PFSK-1 (cell line): ENCODE results near the gene CPAMD8.

Experiments
- FOXP2 ChIP-seq: optimal IDR thresholded peaks from 2 replicates; pipeline ENCODE3; 2011; ENCODE audit warnings: borderline replicate concordance, control low read depth, inconsistent platforms; ENCODE audit not compliant: insufficient read depth; ENCODE audit errors: extremely low read length, extremely low read depth
- POLR2AphosphoS5 ChIP-seq: IDR thresholded peaks from 2 replicates; pipeline ENCODE4 v1.6.1; 2012; ENCODE audit warnings: low read depth, mild to moderate bottlenecking, control low read depth, low read length, moderate library complexity
- REST ChIP-seq, 2 experiments: IDR thresholded peaks; 2 replicates each; pipeline versions ENCODE4 v1.6.1 to v1.8.0; 2011 to 2012; ENCODE audit warnings: low read depth in 2 of 2, low read length in 2 of 2, control low read depth in 1 of 2, inconsistent platforms in 1 of 2, mild to moderate bottlenecking in 1 of 2, moderate library complexity in 1 of 2; ENCODE audit not compliant: insufficient read depth in 1 of 2
- SIN3A ChIP-seq: IDR thresholded peaks from 2 replicates; pipeline ENCODE4 v1.6.1; 2012; ENCODE audit warnings: mild to moderate bottlenecking, low read length, moderate library complexity, borderline replicate concordance; ENCODE audit not compliant: insufficient read depth
- TAF1 ChIP-seq: IDR thresholded peaks from 2 replicates; pipeline ENCODE4 v1.6.1; 2012; ENCODE audit warnings: low read length, control low read depth, borderline replicate concordance; ENCODE audit not compliant: insufficient read depth

The CPAMD8 gene

GRCh38 chr19:16846901-16847300, 179.7 kb downstream of the CPAMD8 start:
- TF ChIP-seq SIN3A (no peak), REST (IDR thresholded peaks at IDR 0.05; ENCODE audit: insufficient read depth in 1 of 2, low read depth in 2 of 2, low read length in 2 of 2) (no peak), POLR2AphosphoS5 (no peak), TAF1 (no peak), FOXP2 (no peak)
